SU-DHL-6 (cell line): ENCODE data around the gene CARD9.

Experiments used
- EZH2phosphoT487 ChIP-seq: fragments of 200-600 bp; sonication (generic), shearing (Covaris generic); conservative IDR thresholded peaks from 2 replicates; pipeline ENCODE4 v1.6.1; 2018; ENCODE audit warnings: mild to moderate bottlenecking, antibody characterized with exemption, low read length, moderate library complexity, mixed read lengths
- TF ChIP-seq, protein P1 (sequence below): fragments of 200-600 bp; sonication (generic); IDR thresholded peaks from one replicate; pipeline ENCODE4 v1.5.1; 2017; ENCODE audit warnings: antibody characterized with exemption, mild to moderate bottlenecking, low read length, moderate library complexity; ENCODE audit not compliant: insufficient read depth, poor library complexity, severe bottlenecking

DNA sequence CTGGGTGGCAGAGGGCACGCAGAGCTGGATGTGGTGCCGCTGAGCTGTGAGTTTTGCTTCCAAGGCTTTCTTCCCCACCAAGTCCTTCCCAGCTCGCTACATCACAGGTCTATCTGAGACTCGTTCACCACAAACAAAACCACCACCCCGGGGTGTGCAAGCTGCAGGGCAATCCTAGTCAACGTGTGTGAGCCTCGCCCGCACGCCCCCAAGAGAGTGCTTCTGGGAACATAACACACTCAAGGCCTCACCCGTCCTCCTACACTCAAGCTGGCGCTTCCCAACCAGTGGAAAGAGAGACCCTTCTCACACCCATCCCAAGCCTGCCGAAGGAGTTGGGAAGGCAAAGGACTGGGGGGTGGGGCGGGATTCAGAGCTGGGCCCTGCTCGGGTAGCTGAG is 15.9 kb upstream of the CARD9 start:
- TF ChIP-seq, protein P1, sequence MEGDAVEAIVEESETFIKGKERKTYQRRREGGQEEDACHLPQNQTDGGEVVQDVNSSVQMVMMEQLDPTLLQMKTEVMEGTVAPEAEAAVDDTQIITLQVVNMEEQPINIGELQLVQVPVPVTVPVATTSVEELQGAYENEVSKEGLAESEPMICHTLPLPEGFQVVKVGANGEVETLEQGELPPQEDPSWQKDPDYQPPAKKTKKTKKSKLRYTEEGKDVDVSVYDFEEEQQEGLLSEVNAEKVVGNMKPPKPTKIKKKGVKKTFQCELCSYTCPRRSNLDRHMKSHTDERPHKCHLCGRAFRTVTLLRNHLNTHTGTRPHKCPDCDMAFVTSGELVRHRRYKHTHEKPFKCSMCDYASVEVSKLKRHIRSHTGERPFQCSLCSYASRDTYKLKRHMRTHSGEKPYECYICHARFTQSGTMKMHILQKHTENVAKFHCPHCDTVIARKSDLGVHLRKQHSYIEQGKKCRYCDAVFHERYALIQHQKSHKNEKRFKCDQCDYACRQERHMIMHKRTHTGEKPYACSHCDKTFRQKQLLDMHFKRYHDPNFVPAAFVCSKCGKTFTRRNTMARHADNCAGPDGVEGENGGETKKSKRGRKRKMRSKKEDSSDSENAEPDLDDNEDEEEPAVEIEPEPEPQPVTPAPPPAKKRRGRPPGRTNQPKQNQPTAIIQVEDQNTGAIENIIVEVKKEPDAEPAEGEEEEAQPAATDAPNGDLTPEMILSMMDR = no peak
- no peak for TF ChIP-seq EZH2phosphoT487
